OCI-LY7 (cell line): ENCODE data around the gene TAF1B. TPM values are rescaled to one million over a fixed set of nuclear protein-coding genes. Genes with fewer than 3 reads are reported as not detected.

Experiments
- BruUV-seq: library from RNA; stranded (reverse); fragments of 400-500 nt; replicated peaks from 2 replicates; lab custom pipeline; 2021; lab: Mats Ljungman, UMichigan
- CTCF ChIA-PET: fragments of 300-600 bp; sonication (Branson Sonifier 250); formaldehyde crosslinking; loops from one replicate; lab custom pipeline; 2022; ENCODE audit warnings: antibody characterized with exemption; ENCODE audit not compliant: unreplicated experiment; lab: Charles Lee
- POLR2A ChIA-PET: fragments of 300-600 bp; sonication (Branson Sonifier 250); formaldehyde crosslinking; loops from one replicate; lab custom pipeline; 2022; ENCODE audit warnings: antibody characterized with exemption; lab: Charles Lee
- DNase-seq: peaks from one replicate; pipeline ENCODE4 v3.0.0-alpha.2; 2015; ENCODE audit warnings: low spot score
- H2AFZ ChIP-seq: fragments of 200-600 bp; sonication (generic), shearing (Covaris generic); 2 replicates; pipeline ENCODE4 v1.6.1; 2014; ENCODE audit warnings: mild to moderate bottlenecking, antibody characterized with exemption, low read length, moderate library complexity
- H3K27ac ChIP-seq: fragments of 200-600 bp; sonication (generic); 2 replicates; pipeline ENCODE4 v1.5.1; 2014; ENCODE audit warnings: mixed run types, low read depth, mild to moderate bottlenecking, moderate library complexity, low read length, inconsistent platforms; ENCODE audit not compliant: poor library complexity, severe bottlenecking
- H3K36me3 ChIP-seq: fragments of 200-600 bp; sonication (generic); 2 replicates; pipeline ENCODE4 v1.6.1; 2014; ENCODE audit warnings: mild to moderate bottlenecking, antibody characterized with exemption, low read length, moderate library complexity, mixed read lengths; ENCODE audit not compliant: insufficient read depth
- H3K4me1 ChIP-seq: fragments of 200-600 bp; sonication (generic); 2 replicates; pipeline ENCODE4 v1.5.1; 2014; ENCODE audit warnings: mild to moderate bottlenecking, low read length; ENCODE audit not compliant: insufficient read depth, poor library complexity, severe bottlenecking
- H3K4me2 ChIP-seq: fragments of 200-600 bp; sonication (generic); 2 replicates; pipeline ENCODE4 v1.6.1; 2014; ENCODE audit warnings: mild to moderate bottlenecking, low read length
- H3K4me3 ChIP-seq: fragments of 200-600 bp; sonication (generic); 2 replicates; pipeline ENCODE4 v1.5.1; 2014; ENCODE audit warnings: mild to moderate bottlenecking, low read depth, low read length; ENCODE audit not compliant: poor library complexity, severe bottlenecking
- H3K79me2 ChIP-seq: fragments of 200-600 bp; sonication (generic); 2 replicates; pipeline ENCODE4 v1.6.1; 2016; ENCODE audit warnings: low read depth, mild to moderate bottlenecking, low read length, moderate library complexity, mixed read lengths; ENCODE audit not compliant: insufficient read depth
- H3K9me2 ChIP-seq: fragments of 200-600 bp; sonication (generic); 2 replicates; pipeline ENCODE4 v1.6.1; 2016; ENCODE audit warnings: mild to moderate bottlenecking, low read length, mixed read lengths; ENCODE audit not compliant: insufficient read depth
- H3K9me3 ChIP-seq: fragments of 200-600 bp; sonication (generic); 2 replicates; pipeline ENCODE4 v1.6.1; 2014; ENCODE audit warnings: mild to moderate bottlenecking, mixed run types, low read length, mixed read lengths
- H4K20me1 ChIP-seq: fragments of 200-600 bp; sonication (generic); 2 replicates; pipeline ENCODE4 v1.6.1; 2014; ENCODE audit warnings: mild to moderate bottlenecking, antibody characterized with exemption, low read length, moderate library complexity, mixed read lengths; ENCODE audit not compliant: insufficient read depth
- EZH2phosphoT487 ChIP-seq: fragments of 200-600 bp; sonication (generic); IDR thresholded peaks from 2 replicates; pipeline ENCODE4 v1.6.1; 2018; ENCODE audit warnings: low read depth, borderline replicate concordance, mild to moderate bottlenecking, mixed run types, antibody characterized with exemption, low read length, moderate library complexity, mixed read lengths
- intact Hi-C: fragments of 100-400 bp; cut with micrococcal nuclease; formaldehyde crosslinking; loops from one replicate; pipeline ENCODE4 v1.10.0; 2022; ENCODE audit not compliant: unreplicated experiment
- total RNA-seq, 2 experiments: library from RNA; depleted of rRNA in 1 of 2; stranded (reverse); fragments of >200 nt in 1 of 2; shearing (Covaris generic) in 1 of 2; gene quantifications; 2 replicates each; pipeline ENCODE4 v1.2.3, GENCODE V29; 2014 to 2022
- TF ChIP-seq, protein P1 (sequence below): fragments of 200-600 bp; sonication (generic); conservative IDR thresholded peaks from 2 replicates; pipeline ENCODE4 v1.5.1; 2014; ENCODE audit warnings: mild to moderate bottlenecking, antibody characterized with exemption, low read length, moderate library complexity, mixed read lengths

TAF1B gene
- total RNA-seq, 2 experiments from 2014 or later: 25.1 to 35.3 TPM

DNA sequence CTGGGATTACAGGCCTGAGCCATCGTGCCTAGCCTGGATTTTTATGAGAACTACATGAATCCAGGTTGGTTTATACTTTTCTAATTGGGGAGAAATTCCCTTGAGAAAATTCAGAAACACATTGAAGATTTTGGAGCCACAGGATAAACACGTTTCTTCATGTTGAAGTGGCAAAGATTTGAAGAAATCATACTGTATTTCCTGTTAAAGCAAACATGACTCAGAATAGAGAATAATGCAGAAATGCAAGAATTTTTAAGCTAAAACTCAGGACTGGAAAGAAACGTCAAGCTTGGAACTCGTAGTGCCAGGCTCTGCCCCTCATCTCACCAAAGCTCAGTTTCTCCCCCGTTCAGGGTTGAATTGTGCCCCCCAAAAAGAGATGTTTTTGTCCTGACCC is 32.1 kb upstream of the TAF1B start:
- Histone ChIP-seq H3K4me3 (no peak overlapping the region), H3K79me2 (no peaks in the 10 kb centered on the region), H3K9me2 (no peaks in the 10 kb centered on the region), H4K20me1 (no peaks in the 10 kb centered on the region), H3K27ac (no peak overlapping the region), H3K4me1 (no peaks in the 10 kb centered on the region), H2AFZ (no peak overlapping the region), H3K36me3 (no peaks in the 10 kb centered on the region), H3K4me2 (no peak overlapping the region), H3K9me3 (no peaks in the 10 kb centered on the region)
- no TSS peak for BruUV-seq
- DNase-seq: no peak
- intact Hi-C loops: loop anchor here (5.0 kb wide), 2 partner anchors 141 to 216 kb away; partner anchors contain the start of gene GRHL1
- ChIA-PET POLR2A (interaction anchor here (0.9 kb wide), 1 partner anchor 67 kb away, joined by 3 read pairs; no protein-coding TSS in a partner anchor), CTCF (no interaction called here)
- TF ChIP-seq EZH2phosphoT487: no peak
- TF ChIP-seq, protein P1, sequence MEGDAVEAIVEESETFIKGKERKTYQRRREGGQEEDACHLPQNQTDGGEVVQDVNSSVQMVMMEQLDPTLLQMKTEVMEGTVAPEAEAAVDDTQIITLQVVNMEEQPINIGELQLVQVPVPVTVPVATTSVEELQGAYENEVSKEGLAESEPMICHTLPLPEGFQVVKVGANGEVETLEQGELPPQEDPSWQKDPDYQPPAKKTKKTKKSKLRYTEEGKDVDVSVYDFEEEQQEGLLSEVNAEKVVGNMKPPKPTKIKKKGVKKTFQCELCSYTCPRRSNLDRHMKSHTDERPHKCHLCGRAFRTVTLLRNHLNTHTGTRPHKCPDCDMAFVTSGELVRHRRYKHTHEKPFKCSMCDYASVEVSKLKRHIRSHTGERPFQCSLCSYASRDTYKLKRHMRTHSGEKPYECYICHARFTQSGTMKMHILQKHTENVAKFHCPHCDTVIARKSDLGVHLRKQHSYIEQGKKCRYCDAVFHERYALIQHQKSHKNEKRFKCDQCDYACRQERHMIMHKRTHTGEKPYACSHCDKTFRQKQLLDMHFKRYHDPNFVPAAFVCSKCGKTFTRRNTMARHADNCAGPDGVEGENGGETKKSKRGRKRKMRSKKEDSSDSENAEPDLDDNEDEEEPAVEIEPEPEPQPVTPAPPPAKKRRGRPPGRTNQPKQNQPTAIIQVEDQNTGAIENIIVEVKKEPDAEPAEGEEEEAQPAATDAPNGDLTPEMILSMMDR: no peak

DNA sequence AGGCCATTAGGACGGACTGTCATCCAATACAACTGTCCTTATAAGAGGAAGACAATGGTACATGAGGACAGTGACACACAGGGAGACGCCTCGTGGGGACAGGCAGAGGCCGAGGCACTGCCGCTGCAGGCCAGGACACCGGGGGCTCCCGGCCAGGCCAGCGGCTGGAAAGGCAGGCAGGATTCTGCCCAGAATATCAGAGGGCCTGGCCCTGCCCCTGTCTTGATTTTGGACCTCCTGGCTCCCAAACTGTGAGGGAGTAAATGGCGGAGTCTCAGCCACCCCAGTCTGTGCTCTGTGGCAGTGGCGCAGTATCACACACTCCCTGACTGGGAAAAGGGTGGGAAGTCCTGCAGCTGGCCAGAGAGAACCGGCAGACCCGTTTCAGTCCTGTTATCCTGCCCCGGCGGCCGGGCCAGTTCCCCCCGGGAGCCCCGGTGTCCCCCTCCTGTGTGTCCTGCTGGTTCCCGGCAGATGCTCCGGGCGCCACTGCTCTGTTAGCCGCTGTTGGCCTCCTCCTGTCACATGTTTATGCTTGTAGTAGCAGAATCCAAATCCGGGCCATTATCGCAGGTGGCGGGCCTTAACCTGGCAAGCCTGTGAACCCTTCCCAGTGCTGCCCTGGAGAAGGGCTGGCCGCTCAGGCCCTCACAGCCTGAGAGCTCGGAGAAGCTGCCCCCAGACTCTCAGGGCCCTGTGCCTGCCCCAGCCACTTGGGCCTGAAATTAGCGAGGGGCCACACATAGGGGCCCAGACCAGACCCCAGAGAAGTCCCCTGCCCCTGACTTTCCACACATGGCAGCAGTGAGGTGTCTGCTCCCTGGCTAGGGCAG is 31.4 kb upstream of the TAF1B start:
- ChIA-PET CTCF (no interaction called here), POLR2A (interaction anchor here (0.9 kb wide), 1 partner anchor 67 kb away, joined by 3 read pairs; no protein-coding TSS in a partner anchor)
- TF ChIP-seq, protein P1: no peak
- intact Hi-C loops: loop anchor here (5.0 kb wide), 2 partner anchors 140 to 215 kb away; partner anchors contain the start of gene GRHL1
- Histone ChIP-seq H3K9me2 (no peaks in the 10 kb centered on the region), H3K9me3 (no peaks in the 10 kb centered on the region), H3K4me1 (no peaks in the 10 kb centered on the region), H3K36me3 (no peaks in the 10 kb centered on the region), H4K20me1 (no peaks in the 10 kb centered on the region), H3K27ac (no peak overlapping the region), H2AFZ (no peak overlapping the region), H3K79me2 (no peaks in the 10 kb centered on the region), H3K4me3 (no peak overlapping the region), H3K4me2 (no peak overlapping the region)
- no TSS peak for BruUV-seq
- no peak for DNase-seq

DNA sequence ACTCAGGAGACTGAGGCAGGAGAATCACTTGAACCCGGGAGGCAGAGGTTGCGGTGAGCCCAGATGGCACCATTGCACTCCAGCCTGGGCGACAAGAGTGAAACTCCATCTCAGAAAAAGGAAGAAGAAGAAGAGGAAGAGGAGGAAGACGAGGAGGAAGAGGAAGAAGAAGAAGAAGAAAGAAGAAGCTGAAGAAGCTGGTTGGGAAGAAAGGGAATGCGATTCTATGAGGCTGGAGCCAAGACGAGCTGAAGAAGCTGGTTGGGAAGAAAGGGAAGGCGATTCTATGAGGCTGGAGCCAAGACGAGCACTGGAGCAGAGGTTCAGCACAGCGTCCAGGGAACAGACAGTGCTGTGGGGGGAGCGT is 30.3 kb upstream of the TAF1B start:
- no peak for TF ChIP-seq EZH2phosphoT487
- TF ChIP-seq, protein P1: no peak
- BruUV-seq: no TSS peak
- no peaks in the 10 kb centered on the region for H3K9me2 ChIP-seq
- no peak overlapping the region for H2AFZ ChIP-seq
- no peak overlapping the region for H3K4me3 ChIP-seq
- ChIA-PET CTCF (interaction anchor here (0.6 to 1.4 kb wide), 2 partner anchors 25 to 320 kb away, joined by 3 read pairs; no protein-coding TSS in a partner anchor), POLR2A (no interaction called here)
- H3K79me2 ChIP-seq: no peaks in the 10 kb centered on the region
- no peak overlapping the region for H3K27ac ChIP-seq
- DNase-seq: no peak
- intact Hi-C loops: loop anchor here (5.0 kb wide), 2 partner anchors 139 to 214 kb away; partner anchors contain the start of gene GRHL1
- H3K9me3 ChIP-seq: no peaks in the 10 kb centered on the region
- no peaks in the 10 kb centered on the region for H3K36me3 ChIP-seq
- no peaks in the 10 kb centered on the region for H4K20me1 ChIP-seq
- H3K4me2 ChIP-seq: no peak overlapping the region
- H3K4me1 ChIP-seq: no peaks in the 10 kb centered on the region
